PFSK-1 (cell line): ENCODE results near the gene WDFY2.

Source experiments
- FOXP2 ChIP-seq: optimal IDR thresholded peaks from 2 replicates; pipeline ENCODE3; 2011; ENCODE audit warnings: borderline replicate concordance, control low read depth, inconsistent platforms; ENCODE audit not compliant: insufficient read depth; ENCODE audit errors: extremely low read length, extremely low read depth
- POLR2AphosphoS5 ChIP-seq: IDR thresholded peaks from 2 replicates; pipeline ENCODE4 v1.6.1; 2012; ENCODE audit warnings: low read depth, mild to moderate bottlenecking, control low read depth, low read length, moderate library complexity
- REST ChIP-seq, 2 experiments: IDR thresholded peaks; 2 replicates each; pipeline versions ENCODE4 v1.6.1 to v1.8.0; 2011 to 2012; ENCODE audit warnings: low read depth in 2 of 2, low read length in 2 of 2, control low read depth in 1 of 2, inconsistent platforms in 1 of 2, mild to moderate bottlenecking in 1 of 2, moderate library complexity in 1 of 2; ENCODE audit not compliant: insufficient read depth in 1 of 2
- SIN3A ChIP-seq: IDR thresholded peaks from 2 replicates; pipeline ENCODE4 v1.6.1; 2012; ENCODE audit warnings: mild to moderate bottlenecking, low read length, moderate library complexity, borderline replicate concordance; ENCODE audit not compliant: insufficient read depth
- TAF1 ChIP-seq: IDR thresholded peaks from 2 replicates; pipeline ENCODE4 v1.6.1; 2012; ENCODE audit warnings: low read length, control low read depth, borderline replicate concordance; ENCODE audit not compliant: insufficient read depth

WDFY2 gene

GRCh38 chr13:51737609-51738008 is 153.3 kb downstream of the WDFY2 start:
- TF ChIP-seq SIN3A (no peak), FOXP2 (no peak), REST (IDR thresholded peaks at IDR 0.05; ENCODE audit: insufficient read depth in 1 of 2, low read depth in 2 of 2, low read length in 2 of 2) (no peak), TAF1 (no peak), POLR2AphosphoS5 (no peak)

GRCh38 chr13:51738226-51738905 is 154.1 kb downstream of the WDFY2 start:
- TF ChIP-seq POLR2AphosphoS5 (no peak), TAF1 (no peak)

- TF ChIP-seq REST (IDR thresholded peaks at IDR 0.05; ENCODE audit: insufficient read depth in 1 of 2, low read depth in 2 of 2, low read length in 2 of 2) (no peak), POLR2AphosphoS5 (no peak), SIN3A (no peak), FOXP2 (no peak), TAF1 (no peak)
Measured at GRCh38 chr13:51739027-51739764, 154.9 kb downstream of the WDFY2 start.

- no peak for TF ChIP-seq SIN3A
- no peak for TF ChIP-seq TAF1
- no peak for TF ChIP-seq POLR2AphosphoS5
- TF ChIP-seq REST (IDR thresholded peaks at IDR 0.05; ENCODE audit: insufficient read depth in 1 of 2, low read depth in 2 of 2, low read length in 2 of 2), result no peak
- no peak for TF ChIP-seq FOXP2
Measured at GRCh38 chr13:51740698-51741097, 156.4 kb downstream of the WDFY2 start.

GRCh38 chr13:51742031-51742430 is 157.8 kb downstream of the WDFY2 start:
- TF ChIP-seq POLR2AphosphoS5, result no peak
- TF ChIP-seq SIN3A, result no peak
- TF ChIP-seq FOXP2, result no peak
- TF ChIP-seq REST (IDR thresholded peaks at IDR 0.05; ENCODE audit: insufficient read depth in 1 of 2, low read depth in 2 of 2, low read length in 2 of 2), result no peak
- TF ChIP-seq TAF1, result no peak
